Activated gamma-delta T cell treated with Interleukin-2 at 50 U/mL for 16 hours (primary cell): ENCODE data around the gene PDZD2.
A peak's percentile ranks its signal among the peaks of the same experiment; 100 is the strongest.

ENCODE experiments used
- DNase-seq: peaks from one replicate; pipeline ENCODE4 v3.0.0-alpha.2; 2020

The PDZD2 gene

GRCh38 chr5:32088214-32088613 is 449.3 kb downstream of the PDZD2 start:
- DNase-seq: no peak

- DNase-seq: no peak
Observed at GRCh38 chr5:32089146-32090000, 450.4 kb downstream of the PDZD2 start.

- DNase-seq: no peak
Observed at GRCh38 chr5:32090026-32090754, 451.3 kb downstream of the PDZD2 start.

GRCh38 chr5:32090755-32091128 is 451.8 kb downstream of the PDZD2 start:
- no peak for DNase-seq

GRCh38 chr5:32092938-32093812 is 454.2 kb downstream of the PDZD2 start:
- DNase-seq: peak; percentile 63

- DNase-seq: no peak
Observed at GRCh38 chr5:32094691-32095090, 455.8 kb downstream of the PDZD2 start.

GRCh38 chr5:32095261-32095671 is 456.3 kb downstream of the PDZD2 start:
- DNase-seq: no peak

GRCh38 chr5:32096891-32097595 is 458.1 kb downstream of the PDZD2 start:
- no peak for DNase-seq

GRCh38 chr5:32098291-32098690 is 459.4 kb downstream of the PDZD2 start:
- DNase-seq: no peak

- DNase-seq: no peak
Observed at GRCh38 chr5:32098890-32099310, 460.0 kb downstream of the PDZD2 start.

- no peak for DNase-seq
Observed at GRCh38 chr5:32099486-32100035, 460.6 kb downstream of the PDZD2 start.

- DNase-seq: no peak
Observed at GRCh38 chr5:32100230-32100629, 461.3 kb downstream of the PDZD2 start.

- DNase-seq: no peak
Observed at GRCh38 chr5:32100691-32101302, 461.9 kb downstream of the PDZD2 start.

- DNase-seq: no peak
Observed at GRCh38 chr5:32102254-32102986, 463.5 kb downstream of the PDZD2 start.

- DNase-seq: no peak
Observed at GRCh38 chr5:32103521-32103920, 464.6 kb downstream of the PDZD2 start.

GRCh38 chr5:32107291-32107690 is 468.4 kb downstream of the PDZD2 start:
- no peak for DNase-seq

GRCh38 chr5:32108167-32108566 is 469.2 kb downstream of the PDZD2 start:
- no peak for DNase-seq

GRCh38 chr5:32109236-32109635 is 470.3 kb downstream of the PDZD2 start:
- no peak for DNase-seq

- DNase-seq: no peak
Observed at GRCh38 chr5:32110111-32110696, 471.3 kb downstream of the PDZD2 start.

- DNase-seq: no peak
Observed at GRCh38 chr5:32115985-32116384, 477.1 kb downstream of the PDZD2 start.
